Lower leg skin (tissue), 4 donors: ENCODE data around the gene KRTAP10-1. TPM values are rescaled to one million over a fixed set of nuclear protein-coding genes. Genes with fewer than 3 reads are reported as not detected.

Experiments used
- DNase-seq, 2 donors: peaks; one replicate each; pipeline ENCODE4 v3.0.0-alpha.2; 2019; ENCODE audit warnings: low spot score in 2 of 2
- H3K4me3 ChIP-seq: fragments of 200-600 bp; sonication (generic); 2 replicates; pipeline ENCODE4 v1.5.1; 2017; ENCODE audit warnings: mild to moderate bottlenecking, low read depth; ENCODE audit not compliant: poor library complexity, severe bottlenecking
- CTCF ChIP-seq, 3 donors: fragments of 450-650 bp; IDR thresholded peaks; one replicate each; pipeline ENCODE4 v1.5.1; 2016; ENCODE audit warnings: antibody characterized with exemption in 3 of 3, mild to moderate bottlenecking in 3 of 3, moderate library complexity in 2 of 3
- POLR2A ChIP-seq, 2 donors: fragments of 450-650 bp; IDR thresholded peaks; one replicate each; pipeline ENCODE4 v1.6.1; 2016 to 2017; ENCODE audit warnings: antibody characterized with exemption in 2 of 2, mild to moderate bottlenecking in 1 of 2, moderate library complexity in 1 of 2
- WGBS, 2 donors: methylation state at CpG; one replicate each; pipeline ENCODE4 v1.1.5; 2018; 5-methylcytosine and 5-hydroxymethylcytosine counted together
- intact Hi-C: fragments of 100-400 bp; cut with DNase I; formaldehyde crosslinking; loops from one replicate; pipeline ENCODE4 v1.15.0; 2023; ENCODE audit warnings: low total_unique reads
- total RNA-seq, 4 donors: library from RNA; depleted of rRNA; stranded (reverse); fragments of >200 nt; gene quantifications; one replicate each; pipeline ENCODE4 v1.1.0, GENCODE V29; 2016

Gene KRTAP10-1
- total RNA-seq, 4 donors from 2014 or later: 3.0 TPM; not detected in 3

DNA sequence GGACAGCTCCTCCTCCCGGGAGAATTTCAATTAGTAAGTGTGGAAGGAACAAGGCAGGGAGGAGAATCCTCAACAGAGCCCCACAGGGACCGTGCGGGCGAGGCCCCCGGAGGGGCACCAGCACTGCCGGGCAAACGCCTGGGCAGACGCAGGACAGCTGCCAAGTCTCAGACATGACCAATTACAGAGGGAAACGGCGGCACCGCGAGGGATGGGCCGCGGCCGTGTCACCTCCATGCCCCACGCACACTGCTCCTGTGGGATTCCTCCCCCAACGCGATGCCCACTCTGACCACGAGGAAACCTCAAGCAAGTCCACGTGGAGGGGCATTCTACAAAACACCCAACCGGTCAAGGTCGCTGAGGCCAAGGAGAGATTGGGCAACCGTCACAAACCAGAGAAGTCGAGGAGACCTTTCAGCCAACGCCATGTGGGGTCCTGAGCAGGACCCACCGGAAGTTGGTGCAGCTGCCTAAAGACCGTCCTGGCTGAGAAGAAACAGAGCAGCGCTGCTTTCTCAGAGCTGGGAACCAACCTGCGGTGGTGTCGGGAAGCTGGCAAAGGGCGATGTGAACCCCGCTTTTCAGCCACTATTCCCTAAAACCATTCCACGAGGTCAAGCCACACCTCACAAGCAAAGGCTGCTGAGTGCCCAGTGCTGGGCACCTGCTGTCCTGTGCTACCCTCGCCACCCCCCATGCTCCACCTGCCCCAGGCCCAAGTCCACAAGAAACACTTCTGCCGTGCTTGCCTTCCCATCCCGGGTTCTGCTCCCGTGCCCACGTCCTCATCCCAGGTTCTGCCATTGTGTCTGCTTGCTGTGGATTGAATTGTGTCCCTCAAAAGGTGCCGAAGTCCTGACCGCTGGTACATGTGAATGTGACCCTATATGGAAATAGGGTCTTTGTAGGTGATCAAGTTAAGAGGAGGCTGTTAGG lies 32.1 kb upstream of the KRTAP10-1 start:
- DNase-seq: peak; percentile 10 to 79
- 88 to 89% methylated on average over 40 of the region's 40 CpGs for WGBS, 2 donors
- intact Hi-C loops: no loop called here
- no peak for TF ChIP-seq CTCF (IDR thresholded peaks at IDR 0.05)
- no peak for TF ChIP-seq POLR2A (IDR thresholded peaks at IDR 0.05)
- H3K4me3 ChIP-seq: no peak overlapping the region

DNA sequence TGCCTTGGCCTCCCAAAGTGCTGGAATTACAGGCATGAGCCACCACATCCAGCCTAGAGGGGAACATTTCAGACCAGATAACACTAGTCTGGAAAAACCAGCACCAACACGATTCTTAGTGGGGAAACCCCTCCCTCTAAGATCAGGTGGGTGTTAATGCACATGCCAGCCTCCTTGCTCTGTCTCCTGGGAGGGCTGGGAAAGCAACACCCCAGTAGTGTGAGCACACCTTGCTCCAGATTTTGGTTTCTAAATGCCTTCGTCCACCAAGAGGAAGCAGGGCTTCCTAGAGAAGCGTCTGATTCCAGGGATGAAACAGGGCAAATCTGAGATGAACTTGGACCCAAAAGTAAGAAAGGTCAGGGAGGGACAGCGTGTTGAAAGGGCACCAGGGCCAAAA lies 31.3 kb upstream of the KRTAP10-1 start:
- no peak for TF ChIP-seq CTCF (IDR thresholded peaks at IDR 0.05)
- TF ChIP-seq POLR2A (IDR thresholded peaks at IDR 0.05): no peak
- 79 to 84% methylated on average over 4 of the region's 4 CpGs for WGBS, 2 donors
- intact Hi-C loops: no loop called here
- no peak overlapping the region for H3K4me3 ChIP-seq
- DNase-seq: no peak

- TF ChIP-seq CTCF (IDR thresholded peaks at IDR 0.05): no peak
- no peak for TF ChIP-seq POLR2A (IDR thresholded peaks at IDR 0.05)
- intact Hi-C loops: no loop called here
- 81% methylated on average over 11 to 12 of the region's 12 CpGs for WGBS, 2 donors
- H3K4me3 ChIP-seq: no peak overlapping the region
- DNase-seq: peak in 1 of 2 donors; percentile 78
Observed at GRCh38 chr21:44569861-44570517, 30.0 kb upstream of the KRTAP10-1 start.

DNA sequence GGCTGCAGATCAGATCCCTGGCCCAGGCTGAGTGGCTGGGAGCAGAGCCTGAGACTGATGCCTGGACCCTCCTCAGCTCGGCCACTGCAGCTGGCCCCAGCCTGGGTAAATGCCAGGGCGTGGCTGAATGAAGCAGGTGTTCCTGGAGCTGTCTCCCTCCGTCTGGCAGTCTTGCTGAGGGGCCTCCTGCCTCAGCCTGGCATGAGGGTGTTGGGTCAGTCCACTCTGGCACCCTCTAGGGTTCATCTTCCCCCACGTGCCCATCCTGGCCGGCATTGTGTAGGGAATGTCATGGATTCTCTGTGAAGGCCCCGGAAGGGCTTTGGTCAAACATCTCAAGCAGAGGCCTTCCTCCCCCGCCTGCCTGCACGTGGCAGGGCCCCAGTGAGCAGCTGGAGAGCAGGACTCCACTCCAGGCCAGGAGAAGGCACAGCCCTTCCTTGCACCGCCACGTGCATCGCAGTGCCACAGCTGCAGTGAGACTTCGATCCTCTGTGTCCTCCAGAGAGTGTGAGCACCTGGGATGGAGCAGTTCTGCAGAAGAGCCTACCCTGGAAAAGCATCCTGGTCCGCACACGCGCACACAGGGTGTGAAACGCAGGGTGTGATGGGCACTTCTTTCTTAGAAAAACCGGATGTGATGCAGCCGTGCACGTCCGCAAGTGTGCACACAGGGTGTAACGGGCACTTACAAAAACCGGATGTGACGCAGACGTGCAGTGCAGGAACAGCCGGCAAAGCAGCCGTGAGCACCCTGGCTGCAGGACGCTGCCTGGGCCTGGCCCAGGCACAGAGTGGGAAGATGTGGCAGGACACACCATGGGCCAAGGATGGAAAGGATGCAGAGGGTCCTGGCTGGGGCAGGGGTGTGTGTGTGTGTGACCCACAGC lies 28.9 kb upstream of the KRTAP10-1 start:
- H3K4me3 ChIP-seq: no peak overlapping the region
- WGBS, 2 donors: 76 to 78% methylated on average over 23 to 25 of the region's 27 CpGs
- intact Hi-C loops: no loop called here
- DNase-seq: peak in 1 of 2 donors; percentile 39
- no peak for TF ChIP-seq POLR2A (IDR thresholded peaks at IDR 0.05)
- no peak for TF ChIP-seq CTCF (IDR thresholded peaks at IDR 0.05)

GRCh38 chr21:44568261-44568660 lies 28.3 kb upstream of the KRTAP10-1 start:
- H3K4me3 ChIP-seq: no peak overlapping the region
- DNase-seq: peak in 1 of 2 donors; percentile 65
- 70 to 85% methylated on average over 11 to 12 of the region's 12 CpGs for WGBS, 2 donors
- intact Hi-C loops: no loop called here
- TF ChIP-seq POLR2A (IDR thresholded peaks at IDR 0.05): no peak
- no peak for TF ChIP-seq CTCF (IDR thresholded peaks at IDR 0.05)
